GM18520 (cell line): Measurements from ENCODE around the gene CPNE1.

Experiments used
- ATAC-seq: cut with Tn5 transposase; IDR thresholded peaks from one replicate; pipeline ENCODE4 v1.9.1; 2021; ENCODE audit not compliant: unreplicated experiment

CPNE1 gene

DNA sequence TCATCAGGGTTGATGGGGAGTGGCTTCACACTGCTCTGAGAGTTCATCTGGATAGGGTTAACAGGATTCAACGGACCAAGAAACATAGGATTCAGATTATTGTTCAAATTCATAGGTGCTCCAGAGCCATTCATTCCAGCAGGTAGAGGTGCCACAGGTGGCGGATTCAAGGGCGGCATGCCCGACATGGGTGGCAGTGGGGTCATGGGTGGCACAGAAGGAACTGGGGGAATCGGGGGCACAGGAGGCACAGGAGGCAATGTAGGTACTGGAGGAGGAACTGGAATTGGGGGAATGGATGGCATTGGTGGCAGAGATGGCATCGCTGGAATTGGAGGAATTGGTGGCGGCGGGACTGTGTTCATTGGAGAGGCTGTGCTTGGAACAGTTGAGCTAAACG is 10.3 kb downstream of the CPNE1 start:
- ATAC-seq: no peak

DNA sequence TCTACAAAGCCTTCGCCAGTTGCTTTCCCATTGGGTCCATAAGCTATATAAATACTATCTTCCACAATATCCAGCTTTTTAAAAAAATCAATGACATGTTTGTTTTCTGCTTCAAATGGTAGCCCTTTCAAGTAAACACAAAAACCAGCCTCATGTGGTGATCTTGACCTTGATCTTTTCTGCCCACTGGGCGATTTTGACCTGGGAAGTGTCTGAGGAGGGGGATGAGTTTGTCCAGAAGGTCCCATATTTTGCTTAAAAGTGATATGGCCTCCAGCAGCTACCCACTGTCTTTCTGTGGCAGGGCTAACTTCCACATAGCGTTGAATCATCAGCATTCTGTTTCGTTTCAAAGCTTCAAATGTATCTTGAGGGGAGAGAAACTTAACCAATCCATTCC is 10.8 kb downstream of the CPNE1 start:
- no peak for ATAC-seq

DNA sequence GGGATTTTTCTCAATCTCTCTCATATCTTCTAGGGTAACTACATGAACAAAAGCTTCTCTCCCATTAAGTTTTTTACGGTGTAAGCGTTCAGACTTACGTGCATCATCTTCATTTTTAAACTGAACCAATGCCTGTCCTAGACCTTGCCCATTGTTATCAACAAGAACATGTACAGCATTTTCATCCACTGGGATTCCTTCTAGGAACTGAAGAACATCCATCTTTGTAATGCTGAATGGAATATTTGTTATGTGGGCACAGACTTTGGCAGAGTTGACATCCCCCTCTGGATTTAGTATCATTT is 11.3 kb downstream of the CPNE1 start:
- no peak for ATAC-seq

DNA sequence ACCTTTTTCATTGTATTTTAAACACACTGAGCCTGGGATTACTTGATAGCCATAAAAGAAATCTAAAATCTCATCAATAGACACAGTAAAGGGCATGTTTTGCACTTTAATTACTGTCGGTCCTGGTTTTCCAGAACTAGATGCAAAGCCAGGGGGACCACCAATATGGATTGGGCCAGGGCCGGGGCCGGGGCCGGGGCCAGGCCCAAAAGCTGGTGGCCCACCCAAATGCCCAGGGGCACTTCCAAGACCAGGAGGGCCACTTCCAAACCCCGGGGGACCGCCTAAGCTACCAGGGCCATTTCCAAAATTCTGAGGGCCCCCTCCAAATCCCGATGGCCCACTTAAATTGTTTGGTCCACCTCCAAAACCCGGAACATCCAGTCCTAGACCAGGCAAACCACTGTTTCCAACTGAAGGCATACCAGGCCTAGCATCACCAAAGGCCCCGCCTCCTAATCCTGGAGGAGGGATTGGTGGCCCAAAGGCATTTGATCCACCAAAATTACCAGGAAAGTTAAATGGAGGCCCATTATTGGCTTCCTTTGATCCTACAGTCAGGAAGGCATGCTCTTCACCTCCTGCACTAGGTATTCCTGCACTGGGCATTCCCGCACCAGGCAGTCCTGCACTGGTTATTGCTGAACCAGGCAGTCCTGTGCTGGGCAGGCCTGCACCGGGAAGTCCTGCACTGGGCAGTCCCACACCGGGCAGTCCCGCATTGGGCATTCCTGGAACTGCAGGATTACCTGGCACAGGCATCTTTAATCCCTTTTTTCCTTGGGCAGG is 11.9 kb downstream of the CPNE1 start:
- no peak for ATAC-seq

GRCh38 chr20:35651958-35652357 is 12.7 kb downstream of the CPNE1 start:
- no peak for ATAC-seq

DNA sequence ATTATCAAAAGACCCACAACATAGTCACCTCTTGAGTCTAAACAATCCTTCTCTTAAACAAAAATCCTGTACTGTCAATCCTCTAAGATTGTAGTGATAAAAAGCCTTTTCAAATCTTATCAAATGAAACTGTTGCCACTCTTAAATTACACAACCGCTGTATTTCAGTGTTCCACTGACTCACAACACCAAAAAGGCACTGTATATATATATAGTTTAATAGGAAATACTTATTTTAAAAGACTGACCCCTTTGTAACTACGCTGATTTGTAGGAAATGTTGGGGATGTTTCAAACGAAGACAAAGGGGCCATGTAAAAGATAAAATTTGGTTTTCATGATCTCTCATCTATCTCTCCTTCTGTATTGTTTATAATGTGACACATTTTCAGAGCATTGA is 14.1 kb downstream of the CPNE1 start:
- ATAC-seq: no peak

DNA sequence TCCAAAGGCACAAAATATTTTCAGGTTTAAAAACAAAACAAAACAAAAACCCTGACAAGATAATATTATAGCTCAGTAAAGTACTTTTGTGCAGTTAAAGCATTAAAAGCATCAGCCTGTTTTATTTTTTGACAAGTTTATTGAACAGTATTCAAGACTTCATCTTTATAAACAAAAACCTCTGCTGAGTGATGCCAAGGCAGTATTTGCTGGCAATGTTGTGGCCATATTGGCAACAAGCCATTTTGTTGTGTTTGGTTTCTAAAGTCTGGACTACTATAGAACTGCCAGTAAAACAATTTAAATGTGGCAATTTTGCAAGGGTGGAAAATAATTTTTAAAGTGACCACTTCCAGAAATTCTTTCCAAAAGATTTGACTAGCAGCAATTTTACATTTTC is 15.9 kb downstream of the CPNE1 start:
- ATAC-seq: no peak

- ATAC-seq: no peak
Measured at GRCh38 chr20:35644806-35645205, 19.9 kb downstream of the CPNE1 start.

GRCh38 chr20:35643045-35643444 is 21.7 kb downstream of the CPNE1 start:
- ATAC-seq: no peak

GRCh38 chr20:35641743-35642142 is 23.0 kb downstream of the CPNE1 start:
- no peak for ATAC-seq

- ATAC-seq: no peak
Measured at GRCh38 chr20:35640724-35641123, 24.0 kb downstream of the CPNE1 start.

GRCh38 chr20:35638751-35639150 is 25.9 kb downstream of the CPNE1 start:
- no peak for ATAC-seq

GRCh38 chr20:35637276-35637675 is 27.4 kb downstream of the CPNE1 start:
- ATAC-seq: no peak

DNA sequence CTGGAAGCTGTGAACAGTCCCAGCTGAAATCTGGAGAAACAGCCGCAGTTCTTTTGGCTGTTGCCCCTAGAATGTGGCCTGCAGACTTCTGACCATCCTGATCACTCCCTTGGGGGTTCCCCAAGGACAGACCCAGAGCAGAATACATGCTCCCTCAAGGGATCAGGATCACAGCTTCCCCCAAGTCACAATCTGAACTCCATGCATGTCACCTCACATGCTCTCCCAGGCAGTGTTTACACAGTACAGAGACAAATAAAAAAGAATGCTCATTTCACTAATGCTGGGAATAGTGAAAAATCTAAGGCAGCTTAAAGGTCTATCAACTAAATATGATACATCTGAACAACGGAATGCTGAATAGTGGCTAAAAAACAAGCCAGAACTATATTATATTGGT is 28.6 kb downstream of the CPNE1 start:
- no peak for ATAC-seq

DNA sequence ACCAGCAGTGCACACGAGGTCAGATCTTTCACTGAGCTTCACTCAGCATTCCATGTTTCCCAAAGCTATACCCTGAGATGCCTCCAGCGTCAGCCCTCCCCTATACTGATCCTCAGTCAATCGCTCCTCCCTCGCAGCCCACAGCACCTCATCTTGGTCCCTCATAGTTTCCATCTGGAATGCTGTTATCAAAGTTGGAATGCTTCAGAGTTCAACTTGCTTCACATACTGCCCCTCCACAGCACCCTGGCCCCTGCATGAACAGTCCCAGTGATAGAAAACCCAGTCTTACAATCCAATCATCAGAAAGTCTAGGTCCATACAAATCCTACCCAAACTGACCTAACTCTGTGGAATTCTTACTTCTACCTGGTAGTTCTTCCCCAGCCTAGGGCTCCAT is 29.0 kb downstream of the CPNE1 start:
- no peak for ATAC-seq

- ATAC-seq: no peak
Measured at GRCh38 chr20:35632539-35633115, 32.1 kb downstream of the CPNE1 start.

DNA sequence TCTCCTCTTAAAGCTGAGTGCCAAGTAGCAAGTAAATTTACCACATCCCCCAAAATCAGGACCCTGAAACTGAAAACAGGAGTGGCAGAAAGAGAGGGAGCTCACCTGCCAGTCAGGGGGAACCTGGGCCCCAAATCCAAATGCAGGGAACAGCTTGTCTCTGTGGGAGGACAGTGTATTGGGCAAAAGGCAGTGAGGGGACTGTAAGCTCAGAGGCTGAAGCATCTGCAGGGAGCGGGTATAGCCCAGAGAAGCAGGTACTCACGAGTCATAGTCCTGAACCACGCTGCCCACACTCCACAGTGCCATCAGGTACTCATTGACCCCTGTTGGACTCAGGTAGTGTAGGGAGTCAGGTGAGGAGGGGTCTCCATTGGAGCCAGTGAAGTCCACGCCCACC is 34.1 kb downstream of the CPNE1 start:
- no peak for ATAC-seq

- ATAC-seq: no peak
Measured at GRCh38 chr20:35629427-35630145, 35.1 kb downstream of the CPNE1 start.

- ATAC-seq: no peak
Measured at GRCh38 chr20:35627121-35627520, 37.6 kb downstream of the CPNE1 start.

DNA sequence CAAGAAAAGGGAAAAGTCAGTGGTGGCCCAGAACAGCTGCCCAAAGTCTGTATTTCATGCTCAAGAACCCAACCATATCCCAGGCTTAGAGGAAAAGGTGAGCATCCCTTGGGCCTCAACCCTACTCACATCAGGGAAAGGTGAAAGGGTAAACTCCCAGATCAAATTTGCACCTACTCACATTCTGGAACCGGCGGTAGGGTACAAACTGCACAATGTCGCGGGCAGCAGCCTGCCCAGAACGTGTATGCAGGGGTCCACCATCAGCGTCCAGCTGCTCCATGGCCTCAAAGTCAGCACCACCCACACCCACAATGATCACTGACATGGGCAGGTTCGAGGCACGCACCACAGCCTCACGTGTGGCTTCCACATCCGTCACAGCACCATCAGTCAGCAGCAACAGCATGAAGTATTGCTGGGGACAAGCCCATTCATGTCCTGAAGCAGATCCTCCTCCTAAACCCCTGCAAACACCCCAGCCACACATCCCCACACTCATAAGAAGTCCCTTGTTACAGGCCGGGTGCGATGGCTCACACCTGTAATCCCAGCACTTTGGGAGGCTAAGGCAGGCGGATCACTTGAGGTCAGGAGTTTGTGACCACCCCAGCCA is 38.2 kb downstream of the CPNE1 start:
- ATAC-seq: no peak

DNA sequence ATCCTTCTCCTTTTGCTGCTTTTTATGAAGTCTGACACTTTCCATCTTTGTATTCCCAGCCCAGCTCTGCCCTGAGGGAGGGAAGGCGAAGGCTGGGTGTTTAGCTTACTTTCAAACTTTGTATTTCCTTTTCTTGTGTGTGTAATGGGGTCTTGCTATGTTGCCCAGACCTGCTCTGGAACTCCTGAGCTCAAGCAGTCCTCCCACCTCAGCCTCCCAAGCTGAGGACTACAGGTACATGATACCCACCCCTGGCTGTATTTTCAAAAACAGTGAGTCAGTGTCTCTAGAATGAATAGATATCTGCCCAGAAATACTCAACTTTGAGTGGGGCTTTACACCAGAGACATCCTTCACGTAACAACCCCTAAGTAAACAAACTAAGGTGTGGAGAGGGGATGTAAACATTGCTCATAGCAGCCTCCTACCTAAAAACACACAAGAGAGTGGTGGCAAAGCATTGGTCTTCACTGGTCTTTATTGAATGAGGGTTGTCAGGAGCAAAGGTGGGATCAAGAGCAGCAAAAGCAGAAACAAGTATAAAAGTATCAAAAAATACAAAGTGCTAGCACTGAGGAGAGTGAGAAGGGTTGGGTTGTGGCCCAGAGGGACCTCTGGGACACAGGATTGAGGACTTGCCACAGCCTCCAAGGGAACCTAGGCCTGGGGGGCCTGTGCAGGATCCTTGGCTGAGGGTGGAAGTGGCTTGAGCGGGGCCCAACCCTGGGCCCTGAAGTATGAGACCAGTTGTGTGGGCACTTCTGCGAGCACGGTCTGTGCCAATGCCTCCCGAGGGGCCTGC is 38.9 kb downstream of the CPNE1 start:
- no peak for ATAC-seq
